GM21528 (cell line): ENCODE data around the gene GSTA1.
"Not testable (repeated sequence)": the region's sequence is repeated elsewhere in the genome, so short reads cannot be mapped to it uniquely, and the experiment has no call there.

Source experiments
- ATAC-seq: cut with Tn5 transposase; IDR thresholded peaks from one replicate; pipeline ENCODE4 v1.9.1; 2021; ENCODE audit warnings: mild to moderate bottlenecking, moderate library complexity; ENCODE audit not compliant: unreplicated experiment, low FRiP score

GSTA1 gene

GRCh38 chr6:52760105-52760765 is 43.4 kb downstream of the GSTA1 start:
- ATAC-seq = no peak

- ATAC-seq = no peak
These were observed 44.5 kb downstream of the GSTA1 start for GRCh38 chr6:52759085-52759484.

- ATAC-seq = not testable (repeated sequence)
These were observed 45.8 kb downstream of the GSTA1 start for GRCh38 chr6:52757651-52758338.

GRCh38 chr6:52754443-52754842 is 49.2 kb downstream of the GSTA1 start:
- no peak for ATAC-seq

GRCh38 chr6:52753137-52753536 is 50.5 kb downstream of the GSTA1 start:
- not testable (repeated sequence) for ATAC-seq

- ATAC-seq = no peak
These were observed 51.3 kb downstream of the GSTA1 start for GRCh38 chr6:52752310-52752709.

- no peak for ATAC-seq
These were observed 54.0 kb downstream of the GSTA1 start for GRCh38 chr6:52749556-52750152.

GRCh38 chr6:52747301-52747700 is 56.3 kb downstream of the GSTA1 start:
- ATAC-seq = not testable (repeated sequence)

- ATAC-seq = no peak
These were observed 57.4 kb downstream of the GSTA1 start for GRCh38 chr6:52746213-52746612.

GRCh38 chr6:52745764-52746201 is 57.8 kb downstream of the GSTA1 start:
- no peak for ATAC-seq

- no peak for ATAC-seq
These were observed 61.7 kb downstream of the GSTA1 start for GRCh38 chr6:52741872-52742271.
